PC-3 (cell line): ENCODE data around the gene TSPAN4. TPM values are rescaled to one million over a fixed set of nuclear protein-coding genes. Genes with fewer than 3 reads are reported as not detected.

Source experiments
- ATAC-seq: fragments of 200-7000 bp; cut with Tn5 transposase; 2 replicates; pipeline ENCODE4 v1.9.1; 2020; ENCODE audit warnings: mild to moderate bottlenecking, moderate library complexity
- BruUV-seq: library from RNA; stranded (reverse); fragments of 400-500 nt; replicated peaks from 2 replicates; lab custom pipeline; 2021; lab: Mats Ljungman, UMichigan
- CTCF ChIA-PET: fragments of 300-600 bp; sonication (Branson Sonifier 250); formaldehyde crosslinking; loops from one replicate; lab custom pipeline; 2022; ENCODE audit warnings: antibody characterized with exemption; lab: Charles Lee
- POLR2A ChIA-PET: fragments of 300-600 bp; sonication (Branson Sonifier 250); formaldehyde crosslinking; loops from one replicate; lab custom pipeline; 2022; ENCODE audit warnings: antibody characterized with exemption; ENCODE audit not compliant: unreplicated experiment; lab: Charles Lee
- DNase-seq: peaks from one replicate; pipeline ENCODE4 v3.0.0-alpha.2; 2015
- H2AFZ ChIP-seq: fragments of 300-600 bp; sonication (generic); 2 replicates; pipeline ENCODE4 v1.6.0; 2016; ENCODE audit warnings: antibody characterized with exemption, low read length
- H3F3A ChIP-seq: fragments of 300-600 bp; sonication (generic); one replicate; pipeline ENCODE4 v1.6.0; 2017; ENCODE audit warnings: antibody characterized with exemption, low read length, control low read depth, mild to moderate bottlenecking; ENCODE audit not compliant: unreplicated experiment
- H3K27ac ChIP-seq: fragments of 300-600 bp; sonication (generic); 2 replicates; pipeline ENCODE4 v1.5.1; 2016; ENCODE audit warnings: mild to moderate bottlenecking, low read length
- H3K27me3 ChIP-seq: fragments of 300-600 bp; sonication (generic); 2 replicates; pipeline ENCODE4 v1.6.1; 2016; ENCODE audit warnings: low read length, mixed read lengths
- H3K36me3 ChIP-seq: fragments of 300-600 bp; sonication (generic); 2 replicates; pipeline ENCODE4 v1.6.1; 2016; ENCODE audit warnings: low read depth, mixed run types, low read length, mixed read lengths
- H3K4me1 ChIP-seq: fragments of 300-600 bp; sonication (generic); 2 replicates; pipeline ENCODE4 v1.5.1; 2016; ENCODE audit warnings: low read length; ENCODE audit not compliant: insufficient read depth
- H3K4me2 ChIP-seq: fragments of 300-600 bp; sonication (generic); 2 replicates; pipeline ENCODE4 v1.6.0; 2016; ENCODE audit warnings: low read length
- H3K4me3 ChIP-seq: fragments of 300-600 bp; sonication (generic); 2 replicates; pipeline ENCODE4 v1.5.1; 2016; ENCODE audit warnings: mild to moderate bottlenecking, low read length, mixed read lengths
- H3K79me2 ChIP-seq: fragments of 300-600 bp; sonication (generic); 2 replicates; pipeline ENCODE4 v1.6.1; 2017; ENCODE audit warnings: low read length, mixed read lengths
- H3K9ac ChIP-seq: fragments of 300-600 bp; sonication (generic); 2 replicates; pipeline ENCODE4 v1.6.0; 2016; ENCODE audit warnings: mild to moderate bottlenecking, low read length
- H3K9me2 ChIP-seq: fragments of 300-600 bp; sonication (generic); replicated peaks from 2 replicates; pipeline ENCODE4 v1.6.1; 2016; ENCODE audit warnings: mixed run types, low read length, mixed read lengths
- H3K9me3 ChIP-seq: fragments of 300-600 bp; sonication (generic); 2 replicates; pipeline ENCODE4 v1.6.1; 2016; ENCODE audit warnings: low read length, mixed read lengths
- H4K20me1 ChIP-seq: fragments of 300-600 bp; sonication (generic); 2 replicates; pipeline ENCODE4 v1.6.1; 2016; ENCODE audit warnings: low read length, mixed read lengths
- EZH2 ChIP-seq: fragments of 300-600 bp; sonication (generic); IDR thresholded peaks from one replicate; pipeline ENCODE4 v1.6.1; 2017; ENCODE audit warnings: antibody characterized with exemption, mild to moderate bottlenecking, low read length; ENCODE audit not compliant: unreplicated experiment
- EZH2phosphoT487 ChIP-seq: fragments of 300-600 bp; sonication (generic); IDR thresholded peaks from 2 replicates; pipeline ENCODE4 v1.6.1; 2018; ENCODE audit warnings: mild to moderate bottlenecking, antibody characterized with exemption, low read length, borderline replicate concordance
- intact Hi-C: fragments of 100-400 bp; cut with micrococcal nuclease; formaldehyde crosslinking; loops from 2 replicates; pipeline ENCODE4 v1.9.0; 2023
- total RNA-seq: library from RNA; depleted of rRNA; stranded (reverse); fragments of >200 nt; gene quantifications from 2 replicates; pipeline ENCODE4 v1.2.3, GENCODE V29; 2014
- TF ChIP-seq, protein P1 (sequence below): fragments of 300-600 bp; sonication (generic); conservative IDR thresholded peaks from 2 replicates; pipeline ENCODE4 v1.5.1; 2017; ENCODE audit warnings: antibody characterized with exemption, low read depth, mild to moderate bottlenecking, low read length

The TSPAN4 gene
- total RNA-seq, 1 experiment from 2014 or later, result 121 TPM

DNA sequence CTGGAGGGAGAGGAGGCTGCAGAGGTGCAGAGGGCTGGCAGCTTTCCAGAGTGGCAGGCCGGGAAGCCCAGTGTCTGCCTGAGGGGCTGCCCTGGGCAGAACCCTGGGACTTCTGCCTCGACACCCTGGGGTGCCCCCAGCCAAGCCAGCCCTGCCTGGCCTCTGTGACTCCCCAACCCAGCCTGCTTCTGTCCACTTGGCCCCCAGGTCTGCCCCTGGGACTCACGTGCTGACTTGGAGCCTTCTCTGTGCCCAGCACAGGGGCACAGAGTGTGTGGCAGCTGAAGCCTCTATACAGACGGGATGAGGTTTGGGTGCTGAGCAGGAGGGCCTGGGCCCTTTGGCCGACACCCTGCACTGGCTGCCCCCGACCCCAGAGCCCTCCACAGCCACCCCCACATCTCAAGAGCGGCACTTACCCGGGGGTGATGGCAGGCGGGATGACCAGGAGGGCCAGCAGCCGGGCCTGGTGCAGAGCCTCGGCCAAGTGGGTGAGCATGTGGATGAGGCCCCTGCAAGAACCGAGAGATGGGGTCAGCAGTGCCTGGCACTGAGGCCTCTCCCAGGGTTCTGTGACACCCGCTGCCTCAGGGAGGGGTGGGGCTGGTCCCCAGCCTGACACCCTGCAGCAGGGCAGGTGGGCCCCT, 50.5 kb downstream of the TSPAN4 start:
- Histone ChIP-seq H3K27ac (no peak overlapping the region), H3K9me2 (no peaks in the 10 kb centered on the region), H3K4me2 (no peak overlapping the region), H3K27me3 (no peaks in the 10 kb centered on the region), H3F3A (no peaks in the 10 kb centered on the region), H3K36me3 (0 out of 2 replicates have a peak, but pooled peaks cover 2% of the 10 kb centered on the region), H3K79me2 (no peaks in the 10 kb centered on the region), H3K9me3 (no peaks in the 10 kb centered on the region), H2AFZ (no peak overlapping the region), H3K4me1 (no peaks in the 10 kb centered on the region), H3K9ac (no peak overlapping the region), H4K20me1 (no peaks in the 10 kb centered on the region), H3K4me3 (no peak overlapping the region)
- DNase-seq (no peak), ATAC-seq (no peak)
- intact Hi-C loops, result no loop called here
- POLR2A ChIA-PET, result no interaction called here
- BruUV-seq, result no TSS peak
- CTCF ChIA-PET, result no interaction called here
- TF ChIP-seq EZH2 (no peak), EZH2phosphoT487 (no peak)
- TF ChIP-seq, protein P1, sequence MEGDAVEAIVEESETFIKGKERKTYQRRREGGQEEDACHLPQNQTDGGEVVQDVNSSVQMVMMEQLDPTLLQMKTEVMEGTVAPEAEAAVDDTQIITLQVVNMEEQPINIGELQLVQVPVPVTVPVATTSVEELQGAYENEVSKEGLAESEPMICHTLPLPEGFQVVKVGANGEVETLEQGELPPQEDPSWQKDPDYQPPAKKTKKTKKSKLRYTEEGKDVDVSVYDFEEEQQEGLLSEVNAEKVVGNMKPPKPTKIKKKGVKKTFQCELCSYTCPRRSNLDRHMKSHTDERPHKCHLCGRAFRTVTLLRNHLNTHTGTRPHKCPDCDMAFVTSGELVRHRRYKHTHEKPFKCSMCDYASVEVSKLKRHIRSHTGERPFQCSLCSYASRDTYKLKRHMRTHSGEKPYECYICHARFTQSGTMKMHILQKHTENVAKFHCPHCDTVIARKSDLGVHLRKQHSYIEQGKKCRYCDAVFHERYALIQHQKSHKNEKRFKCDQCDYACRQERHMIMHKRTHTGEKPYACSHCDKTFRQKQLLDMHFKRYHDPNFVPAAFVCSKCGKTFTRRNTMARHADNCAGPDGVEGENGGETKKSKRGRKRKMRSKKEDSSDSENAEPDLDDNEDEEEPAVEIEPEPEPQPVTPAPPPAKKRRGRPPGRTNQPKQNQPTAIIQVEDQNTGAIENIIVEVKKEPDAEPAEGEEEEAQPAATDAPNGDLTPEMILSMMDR, result no peak

DNA sequence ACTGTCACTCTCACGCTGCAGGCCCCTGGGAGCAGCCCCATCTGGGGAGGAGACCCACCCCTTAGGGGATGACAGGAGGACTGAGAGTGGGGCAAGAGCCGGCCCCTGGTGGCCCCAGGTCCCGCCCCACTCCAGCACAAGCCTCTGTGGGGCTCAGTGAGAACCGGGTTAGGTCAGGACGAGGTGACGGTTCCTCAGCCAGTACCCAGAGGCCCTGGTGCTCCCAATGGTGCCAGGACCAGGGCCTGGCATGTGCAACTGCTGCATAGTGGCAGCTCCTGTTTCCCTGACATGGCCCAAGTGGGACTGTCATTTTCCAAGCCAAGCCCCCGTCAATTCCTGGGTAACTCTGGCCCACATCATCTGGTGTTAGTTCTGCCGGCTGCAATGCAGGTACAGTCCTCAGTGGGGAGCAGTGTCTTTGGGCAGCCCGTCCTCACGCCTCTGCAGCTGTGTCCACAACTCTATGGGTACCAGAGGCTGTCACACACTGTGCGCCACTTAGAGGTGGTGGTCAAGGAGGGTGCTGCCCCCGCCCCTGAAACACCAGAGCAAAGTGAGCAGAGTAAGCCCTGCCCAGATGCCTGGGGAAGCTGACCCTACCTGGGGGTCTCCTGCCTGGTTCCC, 52.0 kb downstream of the TSPAN4 start:
- Histone ChIP-seq H3K27me3 (no peaks in the 10 kb centered on the region), H3K79me2 (no peaks in the 10 kb centered on the region), H3F3A (no peaks in the 10 kb centered on the region), H2AFZ (no peak overlapping the region), H3K27ac (no peak overlapping the region), H4K20me1 (no peaks in the 10 kb centered on the region), H3K9me3 (no peaks in the 10 kb centered on the region), H3K4me1 (no peaks in the 10 kb centered on the region), H3K4me2 (no peak overlapping the region), H3K4me3 (no peak overlapping the region), H3K36me3 (peaks cover 5% of the 10 kb centered on the region; the same call in 1 of the 2 replicates), H3K9ac (no peak overlapping the region), H3K9me2 (no peaks in the 10 kb centered on the region)
- TF ChIP-seq, protein P1, result no peak
- TF ChIP-seq EZH2phosphoT487 (no peak), EZH2 (no peak)
- CTCF ChIA-PET, result no interaction called here
- no TSS peak for BruUV-seq
- intact Hi-C loops, result no loop called here
- no peak for ATAC-seq
- no peak for DNase-seq
- POLR2A ChIA-PET, result no interaction called here
